HepG2 (cell line): ENCODE measurements around the gene INPP4B. TPM values are rescaled to one million over a fixed set of nuclear protein-coding genes. Genes with fewer than 3 reads are reported as not detected.

Experiments
- ATAC-seq: fragments of 200-7000 bp; cut with Tn5 transposase; 3 replicates; pipeline ENCODE4 v1.9.1; 2020; ENCODE audit warnings: mild to moderate bottlenecking, moderate library complexity
- BruUV-seq: library from RNA; stranded (reverse); fragments of 400-500 nt; replicated peaks from 2 replicates; lab custom pipeline; 2021; lab: Mats Ljungman, UMichigan
- CTCF ChIA-PET: fragments of 300-600 bp; formaldehyde crosslinking; extraction: SDS; loops from one replicate; lab custom pipeline; 2021; ENCODE audit warnings: low total read pairs, inconsistent platforms, low intra/inter-chr PET ratio; lab: Yijun Ruan, JAX
- POLR2A ChIA-PET: fragments of 350-600 bp; sonication (Branson Sonifier 250); formaldehyde crosslinking; loops from one replicate; lab custom pipeline; 2020; ENCODE audit warnings: antibody characterized with exemption, inconsistent platforms; lab: Yijun Ruan, JAX
- DNase-seq: peaks from one replicate; pipeline ENCODE4 v3.0.0-alpha.2; 2015; ENCODE audit warnings: low spot score
- FAIRE-seq: peaks from 3 replicates; lab custom pipeline; 2011; peaks lifted over from hg19 to GRCh38; lab: Jason Lieb, UNC
- H2AFZ ChIP-seq: one replicate; pipeline ENCODE4 v1.6.1; 2011; ENCODE audit warnings: low read length, inconsistent platforms
- H3K27ac ChIP-seq: fragments of 300-600 bp; 3 replicates; pipeline ENCODE4 v1.8.0; 2011; ENCODE audit warnings: mixed run types, mild to moderate bottlenecking, mixed read lengths, low read length, inconsistent platforms; ENCODE audit not compliant: insufficient read depth; ENCODE audit errors: extremely low read length
- H3K27me3 ChIP-seq, 2 experiments: fragments of 200-600 bp in 1 of 2; 2 replicates in 1 of 2; 3 replicates in 1 of 2; pipeline versions ENCODE4 v1.6.0 to v1.8.0; 2011; ENCODE audit warnings: low read length in 2 of 2, mild to moderate bottlenecking in 2 of 2, moderate library complexity in 2 of 2, inconsistent platforms in 1 of 2; ENCODE audit not compliant: insufficient read depth in 2 of 2, control insufficient read depth in 1 of 2
- H3K36me3 ChIP-seq, 2 experiments: fragments of 200-600 bp in 1 of 2; replicated peaks in 1 of 2; 2 replicates in 1 of 2; 3 replicates in 1 of 2; pipeline versions ENCODE4 v1.5.1 to v1.8.0; 2011; ENCODE audit warnings: low read length in 2 of 2, inconsistent platforms in 1 of 2; ENCODE audit not compliant: insufficient read depth in 2 of 2, control insufficient read depth in 1 of 2
- H3K4me1 ChIP-seq: 2 replicates; pipeline ENCODE4 v1.5.1; 2012; ENCODE audit warnings: low read length, inconsistent platforms; ENCODE audit not compliant: insufficient read depth
- H3K4me2 ChIP-seq: 2 replicates; pipeline ENCODE4 v1.6.0; 2011; ENCODE audit warnings: low read depth, low read length, inconsistent platforms
- H3K4me3 ChIP-seq, 3 experiments: fragments of 200-600 bp in 1 of 3; sonication (generic), shearing (Covaris generic) in 1 of 3; replicated peaks in 1 of 3; 2 replicates each; pipeline ENCODE4 v1.5.1; 2011 to 2016; ENCODE audit warnings: low read length in 3 of 3, inconsistent platforms in 2 of 3, low read depth in 2 of 3, mild to moderate bottlenecking in 2 of 3, control low read depth in 1 of 3, mixed read lengths in 1 of 3; ENCODE audit not compliant: insufficient read depth in 1 of 3
- H3K79me2 ChIP-seq: one replicate; pipeline ENCODE4 v1.6.1; 2011; ENCODE audit warnings: low read length, inconsistent platforms; ENCODE audit not compliant: insufficient read depth
- H3K9ac ChIP-seq: 2 replicates; pipeline ENCODE4 v1.6.0; 2011; ENCODE audit warnings: mild to moderate bottlenecking, low read depth, low read length, inconsistent platforms; ENCODE audit not compliant: insufficient read depth
- H3K9me3 ChIP-seq: 2 replicates; pipeline ENCODE4 v1.5.1; 2012; ENCODE audit warnings: mild to moderate bottlenecking, low read length
- H4K20me1 ChIP-seq: 2 replicates; pipeline ENCODE4 v1.6.0; 2011; ENCODE audit warnings: inconsistent platforms, mild to moderate bottlenecking, low read length, moderate library complexity; ENCODE audit not compliant: insufficient read depth
- HCFC1 ChIP-seq: fragments of 150-350 bp; IDR thresholded peaks from 2 replicates; pipeline ENCODE4 v1.6.1; 2014; ENCODE audit warnings: low read depth, low read length
- HOXA7 ChIP-seq: sonication (generic); formaldehyde crosslinking; IDR thresholded peaks from 2 replicates; pipeline ENCODE4 v1.8.1; 2022; ENCODE audit warnings: mild to moderate bottlenecking, missing genetic modification reagents, moderate library complexity
- SRSF4 ChIP-seq: fragments of 200-400 bp; formaldehyde crosslinking; IDR thresholded peaks from one replicate; pipeline ENCODE4 v1.6.1; 2018; ENCODE audit warnings: mild to moderate bottlenecking, low read depth, low read length, moderate library complexity; ENCODE audit not compliant: poor library complexity, severe bottlenecking
- ZNF251 ChIP-seq: sonication (generic); formaldehyde crosslinking; IDR thresholded peaks from 2 replicates; pipeline ENCODE4 v1.9.0; 2021; ENCODE audit warnings: mild to moderate bottlenecking, missing genetic modification reagents
- ZNF496 ChIP-seq: sonication (generic); formaldehyde crosslinking; IDR thresholded peaks from 2 replicates; pipeline ENCODE4 v1.8.1; 2023; ENCODE audit warnings: mild to moderate bottlenecking, moderate library complexity, missing genetic modification reagents; ENCODE audit not compliant: insufficient replicate concordance
- ZNF781 ChIP-seq: sonication (generic); formaldehyde crosslinking; IDR thresholded peaks from 2 replicates; pipeline ENCODE4 v1.5.1; 2020; ENCODE audit warnings: borderline replicate concordance, mild to moderate bottlenecking, missing genetic modification reagents; ENCODE audit errors: not compliant biosample characterization
- whole genome bisulfite sequencing: methylation state at CpG from one replicate; pipeline ENCODE4 v1.1.6; 2017; ENCODE audit warnings: low lambda C conversion rate; 5-methylcytosine and 5-hydroxymethylcytosine counted together
- in situ Hi-C: cut with HindIII; loops from 2 replicates; pipeline ENCODE4 v1.10.0; 2017; ENCODE audit warnings: low pct_unique_long_range_greater_than_20kb; ENCODE audit not compliant: extremely low pct_ligation_motif_present
- intact Hi-C: fragments of 100-400 bp; cut with micrococcal nuclease; formaldehyde crosslinking; loops from one replicate; pipeline ENCODE4 v1.10.0; 2022; ENCODE audit not compliant: unreplicated experiment
- polyA plus RNA-seq, 8 experiments: library from polyadenylated mRNA; depleted of rRNA in 3 of 8; stranded (reverse) in 7 of 8; unstranded in 1 of 8; fragments of >200 nt; fragmentation: Illumina TruSeq in 4 of 8; extraction: Trizol in 4 of 8; gene quantifications; 2 replicates each; pipeline versions ENCODE4 v1.2.1 to v1.2.3, GENCODE V29; 2011 to 2016; ENCODE audit warnings: low read depth in 4 of 8, missing spikeins in 1 of 8, mixed read lengths in 1 of 8; ENCODE audit not compliant: insufficient read depth in 1 of 8
- total RNA-seq, 5 experiments: library from RNA; depleted of rRNA; stranded (reverse); fragments of >200 nt; fragmentation: Illumina TruSeq; extraction: Trizol; gene quantifications; 2 replicates each; pipeline ENCODE4 v1.2.3, GENCODE V29; 2016; ENCODE audit warnings: low read depth in 1 of 5
- TF ChIP-seq, protein P1 (sequence below): sonication (generic); formaldehyde crosslinking; conservative IDR thresholded peaks from 2 replicates; pipeline ENCODE4 v1.8.0; 2022; ENCODE audit warnings: low read depth, missing genetic modification reagents
- TF ChIP-seq, protein P2 (sequence below): IDR thresholded peaks from 2 replicates; pipeline ENCODE4 v1.6.1; 2016; ENCODE audit warnings: missing genetic modification reagents, missing compliant biosample characterization
- TF ChIP-seq, protein P3 (sequence below): sonication (generic); formaldehyde crosslinking; IDR thresholded peaks from 2 replicates; pipeline ENCODE4 v1.8.0; 2022; ENCODE audit warnings: mild to moderate bottlenecking, missing genetic modification reagents, borderline replicate concordance
- TF ChIP-seq, protein P4 (sequence below): sonication (generic); formaldehyde crosslinking; IDR thresholded peaks from 2 replicates; pipeline ENCODE4 v1.4.0; 2020; ENCODE audit warnings: missing genetic modification reagents
- TF ChIP-seq, protein P5 (sequence below): sonication (generic); formaldehyde crosslinking; conservative IDR thresholded peaks from 2 replicates; pipeline ENCODE4 v1.4.0; 2020; ENCODE audit warnings: missing genetic modification reagents

The INPP4B gene
- total and polyA plus RNA-seq, 2 of the 13 experiments (the other 11 are each of a cell fraction or from before 2014, with no cell fraction given), result not detected

DNA sequence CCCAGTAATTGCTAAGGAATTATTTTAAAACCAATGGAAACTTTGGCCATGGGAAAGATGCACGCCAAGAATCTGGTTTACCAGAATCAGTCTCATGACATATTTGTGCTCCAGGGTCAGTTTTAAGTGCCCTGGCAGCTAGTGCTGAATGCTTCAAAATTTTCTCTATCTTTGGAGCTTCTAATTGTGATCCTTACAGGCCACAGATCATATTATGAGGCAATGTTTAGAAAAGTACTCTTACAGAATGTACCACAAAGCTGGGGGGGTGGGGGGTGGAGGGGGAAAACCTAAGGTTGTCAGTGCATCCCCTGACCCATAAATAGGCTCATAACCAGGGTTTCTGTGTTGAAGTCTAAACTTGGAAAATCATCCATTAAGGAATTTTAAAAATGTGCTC is 514.5 kb downstream of the INPP4B start (continued):
- TF ChIP-seq, protein P1, sequence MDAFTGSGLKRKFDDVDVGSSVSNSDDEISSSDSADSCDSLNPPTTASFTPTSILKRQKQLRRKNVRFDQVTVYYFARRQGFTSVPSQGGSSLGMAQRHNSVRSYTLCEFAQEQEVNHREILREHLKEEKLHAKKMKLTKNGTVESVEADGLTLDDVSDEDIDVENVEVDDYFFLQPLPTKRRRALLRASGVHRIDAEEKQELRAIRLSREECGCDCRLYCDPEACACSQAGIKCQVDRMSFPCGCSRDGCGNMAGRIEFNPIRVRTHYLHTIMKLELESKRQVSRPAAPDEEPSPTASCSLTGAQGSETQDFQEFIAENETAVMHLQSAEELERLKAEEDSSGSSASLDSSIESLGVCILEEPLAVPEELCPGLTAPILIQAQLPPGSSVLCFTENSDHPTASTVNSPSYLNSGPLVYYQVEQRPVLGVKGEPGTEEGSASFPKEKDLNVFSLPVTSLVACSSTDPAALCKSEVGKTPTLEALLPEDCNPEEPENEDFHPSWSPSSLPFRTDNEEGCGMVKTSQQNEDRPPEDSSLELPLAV, result no peak
- TF ChIP-seq, protein P2, sequence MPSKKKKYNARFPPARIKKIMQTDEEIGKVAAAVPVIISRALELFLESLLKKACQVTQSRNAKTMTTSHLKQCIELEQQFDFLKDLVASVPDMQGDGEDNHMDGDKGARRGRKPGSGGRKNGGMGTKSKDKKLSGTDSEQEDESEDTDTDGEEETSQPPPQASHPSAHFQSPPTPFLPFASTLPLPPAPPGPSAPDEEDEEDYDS (CRISPR knock-in tag), result no peak
- TF ChIP-seq SRSF4, result no peak

DNA sequence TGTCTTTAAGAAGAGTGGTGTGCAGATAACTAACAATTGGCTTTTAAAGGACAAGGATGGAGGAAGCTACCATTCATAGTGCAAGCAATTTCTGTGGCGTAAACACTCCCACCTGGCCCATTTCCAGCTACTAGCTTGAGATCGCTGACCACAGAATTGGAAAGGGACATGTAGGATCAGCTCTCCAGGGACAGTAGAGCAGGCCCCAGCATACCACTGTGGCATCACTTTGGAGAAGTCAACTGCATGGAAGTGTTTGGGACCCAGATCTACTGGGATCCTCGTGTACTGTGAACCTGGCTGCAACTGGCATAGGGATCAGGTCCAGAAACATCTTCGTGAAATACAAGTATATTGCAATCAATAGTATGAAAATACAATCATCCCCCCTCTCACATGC is 515.0 kb downstream of the INPP4B start:
- Histone ChIP-seq H3K4me2 (no peak overlapping the region), H3K27me3 (no peaks in the 10 kb centered on the region), H3K9ac (no peak overlapping the region), H3K79me2 (no peaks in the 10 kb centered on the region), H3K4me1 (no peaks in the 10 kb centered on the region), H3K4me3 (no peak overlapping the region), H3K9me3 (no peaks in the 10 kb centered on the region), H3K36me3 (no peaks in the 10 kb centered on the region), H2AFZ (no peak overlapping the region), H3K27ac (no peak overlapping the region), H4K20me1 (no peaks in the 10 kb centered on the region)
- ATAC-seq, result no peak
- ChIA-PET POLR2A (no interaction called here), CTCF (no interaction called here)
- intact Hi-C loops (no loop called here), in situ Hi-C loops (no loop called here)
- BruUV-seq, result no TSS peak
- no peak for DNase-seq
- 1% methylated on average over 4 of the region's 4 CpGs for WGBS
- no peak for FAIRE-seq
- TF ChIP-seq ZNF496 (CRISPR knock-in tag) (no peak), HCFC1 (no peak), HOXA7 (no peak), ZNF781 (CRISPR knock-in tag) (no peak), ZNF251 (CRISPR knock-in tag) (no peak)
- TF ChIP-seq, protein P3, sequence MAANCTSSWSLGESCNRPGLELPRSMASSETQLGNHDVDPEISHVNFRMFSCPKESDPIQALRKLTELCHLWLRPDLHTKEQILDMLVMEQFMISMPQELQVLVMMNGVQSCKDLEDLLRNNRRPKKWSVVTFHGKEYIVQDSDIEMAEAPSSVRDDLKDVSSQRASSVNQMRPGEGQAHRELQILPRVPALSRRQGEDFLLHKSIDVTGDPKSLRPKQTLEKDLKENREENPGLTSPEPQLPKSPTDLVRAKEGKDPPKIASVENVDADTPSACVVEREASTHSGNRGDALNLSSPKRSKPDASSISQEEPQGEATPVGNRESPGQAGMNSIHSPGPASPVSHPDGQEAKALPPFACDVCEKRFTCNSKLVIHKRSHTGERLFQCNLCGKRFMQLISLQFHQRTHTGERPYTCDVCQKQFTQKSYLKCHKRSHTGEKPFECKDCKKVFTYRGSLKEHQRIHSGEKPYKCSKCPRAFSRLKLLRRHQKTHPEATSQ (CRISPR knock-in tag), result no peak
- TF ChIP-seq, protein P4, sequence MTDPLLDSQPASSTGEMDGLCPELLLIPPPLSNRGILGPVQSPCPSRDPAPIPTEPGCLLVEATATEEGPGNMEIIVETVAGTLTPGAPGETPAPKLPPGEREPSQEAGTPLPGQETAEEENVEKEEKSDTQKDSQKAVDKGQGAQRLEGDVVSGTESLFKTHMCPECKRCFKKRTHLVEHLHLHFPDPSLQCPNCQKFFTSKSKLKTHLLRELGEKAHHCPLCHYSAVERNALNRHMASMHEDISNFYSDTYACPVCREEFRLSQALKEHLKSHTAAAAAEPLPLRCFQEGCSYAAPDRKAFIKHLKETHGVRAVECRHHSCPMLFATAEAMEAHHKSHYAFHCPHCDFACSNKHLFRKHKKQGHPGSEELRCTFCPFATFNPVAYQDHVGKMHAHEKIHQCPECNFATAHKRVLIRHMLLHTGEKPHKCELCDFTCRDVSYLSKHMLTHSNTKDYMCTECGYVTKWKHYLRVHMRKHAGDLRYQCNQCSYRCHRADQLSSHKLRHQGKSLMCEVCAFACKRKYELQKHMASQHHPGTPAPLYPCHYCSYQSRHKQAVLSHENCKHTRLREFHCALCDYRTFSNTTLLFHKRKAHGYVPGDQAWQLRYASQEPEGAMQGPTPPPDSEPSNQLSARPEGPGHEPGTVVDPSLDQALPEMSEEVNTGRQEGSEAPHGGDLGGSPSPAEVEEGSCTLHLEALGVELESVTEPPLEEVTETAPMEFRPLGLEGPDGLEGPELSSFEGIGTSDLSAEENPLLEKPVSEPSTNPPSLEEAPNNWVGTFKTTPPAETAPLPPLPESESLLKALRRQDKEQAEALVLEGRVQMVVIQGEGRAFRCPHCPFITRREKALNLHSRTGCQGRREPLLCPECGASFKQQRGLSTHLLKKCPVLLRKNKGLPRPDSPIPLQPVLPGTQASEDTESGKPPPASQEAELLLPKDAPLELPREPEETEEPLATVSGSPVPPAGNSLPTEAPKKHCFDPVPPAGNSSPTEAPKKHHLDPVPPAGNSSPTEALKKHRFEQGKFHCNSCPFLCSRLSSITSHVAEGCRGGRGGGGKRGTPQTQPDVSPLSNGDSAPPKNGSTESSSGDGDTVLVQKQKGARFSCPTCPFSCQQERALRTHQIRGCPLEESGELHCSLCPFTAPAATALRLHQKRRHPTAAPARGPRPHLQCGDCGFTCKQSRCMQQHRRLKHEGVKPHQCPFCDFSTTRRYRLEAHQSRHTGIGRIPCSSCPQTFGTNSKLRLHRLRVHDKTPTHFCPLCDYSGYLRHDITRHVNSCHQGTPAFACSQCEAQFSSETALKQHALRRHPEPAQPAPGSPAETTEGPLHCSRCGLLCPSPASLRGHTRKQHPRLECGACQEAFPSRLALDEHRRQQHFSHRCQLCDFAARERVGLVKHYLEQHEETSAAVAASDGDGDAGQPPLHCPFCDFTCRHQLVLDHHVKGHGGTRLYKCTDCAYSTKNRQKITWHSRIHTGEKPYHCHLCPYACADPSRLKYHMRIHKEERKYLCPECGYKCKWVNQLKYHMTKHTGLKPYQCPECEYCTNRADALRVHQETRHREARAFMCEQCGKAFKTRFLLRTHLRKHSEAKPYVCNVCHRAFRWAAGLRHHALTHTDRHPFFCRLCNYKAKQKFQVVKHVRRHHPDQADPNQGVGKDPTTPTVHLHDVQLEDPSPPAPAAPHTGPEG, result no peak
- TF ChIP-seq, protein P5, sequence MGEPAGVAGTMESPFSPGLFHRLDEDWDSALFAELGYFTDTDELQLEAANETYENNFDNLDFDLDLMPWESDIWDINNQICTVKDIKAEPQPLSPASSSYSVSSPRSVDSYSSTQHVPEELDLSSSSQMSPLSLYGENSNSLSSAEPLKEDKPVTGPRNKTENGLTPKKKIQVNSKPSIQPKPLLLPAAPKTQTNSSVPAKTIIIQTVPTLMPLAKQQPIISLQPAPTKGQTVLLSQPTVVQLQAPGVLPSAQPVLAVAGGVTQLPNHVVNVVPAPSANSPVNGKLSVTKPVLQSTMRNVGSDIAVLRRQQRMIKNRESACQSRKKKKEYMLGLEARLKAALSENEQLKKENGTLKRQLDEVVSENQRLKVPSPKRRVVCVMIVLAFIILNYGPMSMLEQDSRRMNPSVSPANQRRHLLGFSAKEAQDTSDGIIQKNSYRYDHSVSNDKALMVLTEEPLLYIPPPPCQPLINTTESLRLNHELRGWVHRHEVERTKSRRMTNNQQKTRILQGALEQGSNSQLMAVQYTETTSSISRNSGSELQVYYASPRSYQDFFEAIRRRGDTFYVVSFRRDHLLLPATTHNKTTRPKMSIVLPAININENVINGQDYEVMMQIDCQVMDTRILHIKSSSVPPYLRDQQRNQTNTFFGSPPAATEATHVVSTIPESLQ, result no peak
